Kidney (tissue), 14 donors: Measurements from ENCODE around the gene LHPP. TPM values are rescaled to one million over a fixed set of nuclear protein-coding genes. Genes with fewer than 3 reads are reported as not detected.

Experiments
- DNase-seq, 5 donors: peaks; one replicate each; pipeline ENCODE4 v3.0.0-alpha.2; 2013 to 2020
- FAIRE-seq: peaks from 2 replicates; lab custom pipeline; 2012; peaks lifted over from hg19 to GRCh38; lab: Jason Lieb, UNC
- H3K27ac ChIP-seq, 2 donors: one replicate each; pipeline ENCODE4 v1.7.0; 2013; ENCODE audit warnings: low read depth in 2 of 2, low read length in 2 of 2, inconsistent platforms in 1 of 2
- H3K27me3 ChIP-seq: one replicate; pipeline ENCODE4 v1.7.1; 2013; ENCODE audit warnings: low read length, inconsistent platforms; ENCODE audit not compliant: control insufficient read depth, insufficient read depth
- H3K36me3 ChIP-seq, 3 donors: one replicate each; pipeline versions ENCODE4 v1.7.0 to v1.7.1; 2013; ENCODE audit warnings: low read length in 3 of 3, control low read depth in 1 of 3, inconsistent platforms in 1 of 3; ENCODE audit not compliant: insufficient read depth in 3 of 3, control insufficient read depth in 2 of 3
- H3K4me1 ChIP-seq, 3 donors: one replicate each; pipeline versions ENCODE4 v1.7.0 to v1.7.1; 2013; ENCODE audit warnings: low read length in 3 of 3, inconsistent platforms in 1 of 3, low read depth in 1 of 3; ENCODE audit not compliant: control insufficient read depth in 2 of 3, insufficient read depth in 2 of 3
- H3K4me3 ChIP-seq, 3 donors: one replicate each; pipeline versions ENCODE4 v1.7.0 to v1.8.1; 2013; ENCODE audit warnings: low read length in 3 of 3, control low read depth in 1 of 3, inconsistent platforms in 1 of 3
- H3K9ac ChIP-seq, 3 donors: one replicate each; pipeline versions ENCODE4 v1.7.0 to v1.7.1; 2013; ENCODE audit warnings: low read length in 3 of 3, control low read depth in 1 of 3, inconsistent platforms in 1 of 3
- H3K9me3 ChIP-seq, 3 donors: one replicate each; pipeline versions ENCODE4 v1.7.0 to v1.7.1; 2013; ENCODE audit warnings: low read length in 3 of 3, control low read depth in 1 of 3, inconsistent platforms in 1 of 3; ENCODE audit not compliant: control insufficient read depth in 2 of 3, insufficient read depth in 1 of 3
- CTCF ChIP-seq: IDR thresholded peaks from 3 replicates; pipeline ENCODE4 v1.5.1; 2012; ENCODE audit warnings: mild to moderate bottlenecking, moderate library complexity, borderline replicate concordance; ENCODE audit not compliant: insufficient read depth; ENCODE audit errors: extremely low read depth
- intact Hi-C: fragments of 100-400 bp; cut with DNase I; formaldehyde crosslinking; loops from one replicate; pipeline ENCODE4 v1.11.1; 2022
- polyA plus RNA-seq: library from polyadenylated mRNA; stranded (reverse); fragments of 350-450 nt; fragmentation: Illumina TruSeq; extraction: RNeasy Lipid Tissue Mini Kit (QIAGEN cat#74804); gene quantifications from one replicate; pipeline ENCODE4 v1.2.3, GENCODE V29; 2014; ENCODE audit warnings: low read depth, low replicate concordance; ENCODE audit not compliant: insufficient read depth
- total RNA-seq: library from RNA; stranded (reverse); fragmentation: NEBNext Ultra II Directional; extraction: Animal tissue kit (Norgen Biotek cat#: 25700); gene quantifications from one replicate; pipeline ENCODE4 v1.2.1, GENCODE V29; 2021
- donor health status: control.
- donor health status: control.
- donor health status: control.
- donor health status: control.
- donor health status: control.
- donor health status: DM: yes; HTN: yes; CAD: no.
- donor health status: Normal renal cell carcinoma (clear cell type).

Gene LHPP
- total and polyA plus RNA-seq, 2 donors from 2014 or later: 16.6 to 52.5 TPM

DNA sequence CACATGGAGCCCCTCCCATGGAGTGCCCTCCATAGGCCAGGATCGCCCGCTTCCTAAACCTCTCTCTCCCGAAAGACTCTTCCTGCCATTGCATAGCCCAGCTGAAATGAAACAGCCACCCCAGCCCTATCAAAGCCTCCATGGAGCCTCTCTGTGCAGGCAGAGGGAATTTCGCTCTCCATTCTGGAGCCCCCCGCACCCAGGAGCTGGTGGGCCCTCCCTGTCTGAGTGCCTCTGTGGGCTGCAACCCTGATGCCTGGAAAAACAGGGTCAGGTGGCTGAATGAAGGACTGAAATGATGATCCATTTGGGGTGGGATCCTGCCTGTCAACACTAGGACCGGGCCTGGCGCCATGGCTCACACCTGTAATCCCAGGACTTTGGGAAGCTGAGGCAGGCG, 176.1 kb downstream of the LHPP start:
- intact Hi-C loops: no loop called here
- no peaks in the 10 kb centered on the region for H3K27me3 ChIP-seq
- no peak for TF ChIP-seq CTCF
- H3K9ac ChIP-seq: no peak overlapping the region
- no peak for FAIRE-seq
- H3K27ac ChIP-seq: no peak overlapping the region
- H3K9me3 ChIP-seq: no peaks in the 10 kb centered on the region
- peak in 1 of 5 donors; percentile 17 for DNase-seq
- peaks cover 0 to 2% (median 0%) of the 10 kb centered on the region in 3 donors for H3K36me3 ChIP-seq
- H3K4me1 ChIP-seq: peaks cover 0 to 24% (median 9%) of the 10 kb centered on the region in 3 donors
- no peak overlapping the region for H3K4me3 ChIP-seq

DNA sequence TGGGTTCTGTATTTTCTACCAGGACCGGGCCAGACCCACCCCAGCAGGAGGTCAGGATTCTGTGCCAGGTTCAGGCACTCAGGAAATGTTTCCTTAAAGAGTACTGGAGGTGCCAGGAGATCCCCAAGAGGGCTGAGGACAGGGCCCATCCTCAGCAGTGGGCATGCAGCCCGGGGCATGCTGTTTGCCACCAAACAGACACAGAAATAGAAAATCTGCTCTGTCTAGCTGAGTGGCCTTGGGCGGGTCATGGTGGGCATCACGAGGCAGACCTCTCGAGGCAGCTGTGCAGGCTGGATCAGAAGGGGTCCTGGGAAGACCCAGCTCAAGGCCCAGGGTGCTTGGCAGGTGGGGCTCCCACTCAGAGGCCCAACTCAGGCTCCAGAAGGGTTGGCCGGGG, 177.6 kb downstream of the LHPP start:
- H3K27ac ChIP-seq: no peak overlapping the region
- no peak for FAIRE-seq
- H3K27me3 ChIP-seq: no peaks in the 10 kb centered on the region
- peaks cover 0 to 23% (median 9%) of the 10 kb centered on the region in 3 donors for H3K4me1 ChIP-seq
- no peak overlapping the region for H3K9ac ChIP-seq
- no peak overlapping the region for H3K4me3 ChIP-seq
- H3K36me3 ChIP-seq: peaks cover 0 to 4% (median 0%) of the 10 kb centered on the region in 3 donors
- no peak for TF ChIP-seq CTCF
- no peaks in the 10 kb centered on the region for H3K9me3 ChIP-seq
- intact Hi-C loops: no loop called here
- DNase-seq: peak in 1 of 5 donors; percentile 52

GRCh38 chr10:124639646-124640045, 178.0 kb downstream of the LHPP start:
- FAIRE-seq: no peak
- Histone ChIP-seq H3K36me3 (peaks cover 0 to 4% (median 0%) of the 10 kb centered on the region in 3 donors), H3K9me3 (no peaks in the 10 kb centered on the region), H3K4me3 (no peak overlapping the region), H3K4me1 (peaks cover 0 to 25% (median 9%) of the 10 kb centered on the region in 3 donors), H3K27ac (no peak overlapping the region), H3K27me3 (no peaks in the 10 kb centered on the region), H3K9ac (no peak overlapping the region)
- intact Hi-C loops: no loop called here
- DNase-seq: peak in 1 of 5 donors; percentile 40
- no peak for TF ChIP-seq CTCF

DNA sequence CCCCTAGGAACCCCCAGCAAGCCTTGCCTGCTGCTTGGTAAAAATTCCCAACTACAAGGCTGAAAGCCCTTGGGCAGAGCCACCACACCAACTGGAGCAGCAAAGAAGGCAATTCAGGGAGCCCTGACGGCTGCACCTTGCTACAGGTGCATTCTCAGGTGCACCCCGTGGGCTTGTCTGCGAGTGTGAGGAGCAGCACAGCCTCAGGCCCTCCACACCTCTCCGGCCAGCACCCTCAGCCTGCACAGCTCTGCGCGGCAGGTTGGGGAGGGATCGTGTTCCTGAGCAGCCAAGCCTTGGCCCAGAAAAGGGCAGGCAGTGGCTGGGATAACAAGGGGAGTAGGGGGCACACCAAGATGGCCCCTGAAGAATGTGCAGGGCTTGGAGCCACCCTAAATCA, 178.4 kb downstream of the LHPP start:
- peaks cover 0 to 29% (median 9%) of the 10 kb centered on the region in 3 donors for H3K4me1 ChIP-seq

More for the DNA sequence above, 178.4 kb downstream of the LHPP start:
- no peak overlapping the region for H3K9ac ChIP-seq
- no peak overlapping the region for H3K27ac ChIP-seq
- intact Hi-C loops: no loop called here
- FAIRE-seq: no peak
- no peaks in the 10 kb centered on the region for H3K27me3 ChIP-seq
- no peak overlapping the region for H3K4me3 ChIP-seq
- no peak for TF ChIP-seq CTCF
- peak in 1 of 5 donors; percentile 61 for DNase-seq
- H3K36me3 ChIP-seq: peaks cover 0 to 4% (median 0%) of the 10 kb centered on the region in 3 donors
- no peaks in the 10 kb centered on the region for H3K9me3 ChIP-seq
